H1 (cell line): ENCODE results near the gene TRIP13.
"Not testable (repeated sequence)": the region's sequence is repeated elsewhere in the genome, so short reads cannot be mapped to it uniquely, and the experiment has no call there.

ENCODE experiments used
- CEBPB ChIP-seq: IDR thresholded peaks from 2 replicates; pipeline ENCODE4 v1.6.1; 2012; ENCODE audit warnings: low read depth, low read length
- EP300 ChIP-seq, 2 experiments: IDR thresholded peaks; 1 replicate in 1 of 2; 2 replicates in 1 of 2; pipeline ENCODE4 v1.6.1; 2011 to 2012; ENCODE audit warnings: low read depth in 2 of 2, low read length in 2 of 2, mild to moderate bottlenecking in 2 of 2, borderline replicate concordance in 1 of 2, inconsistent platforms in 1 of 2, moderate library complexity in 1 of 2
- EZH2 ChIP-seq: fragments of 200-600 bp; sonication (generic); IDR thresholded peaks from 2 replicates; pipeline ENCODE4 v1.7.1; 2012; ENCODE audit warnings: low read depth, mild to moderate bottlenecking, moderate library complexity, low read length, inconsistent platforms; ENCODE audit not compliant: severe bottlenecking
- KDM4A ChIP-seq: IDR thresholded peaks from one replicate; pipeline ENCODE4 v1.7.1; 2012; ENCODE audit warnings: low read depth, mild to moderate bottlenecking, moderate library complexity, low read length, inconsistent platforms; ENCODE audit not compliant: severe bottlenecking
- MAFK ChIP-seq: IDR thresholded peaks from 2 replicates; pipeline ENCODE4 v1.6.1; 2012; ENCODE audit warnings: low read depth, mild to moderate bottlenecking, improper control_type of control experiment, low read length
- POLR2A ChIP-seq, 2 experiments: IDR thresholded peaks; 1 replicate in 1 of 2; 2 replicates in 1 of 2; pipeline ENCODE4 v1.6.1; 2011; ENCODE audit warnings: low read depth in 2 of 2, low read length in 2 of 2, mild to moderate bottlenecking in 2 of 2; ENCODE audit errors: control extremely low read depth in 1 of 2
- POLR2AphosphoS5 ChIP-seq: IDR thresholded peaks from 2 replicates; pipeline ENCODE4 v1.6.1; 2011; ENCODE audit warnings: low read depth, low read length
- RBBP5 ChIP-seq: IDR thresholded peaks from 2 replicates; pipeline ENCODE4 v1.7.1; 2012; ENCODE audit warnings: low read depth, mild to moderate bottlenecking, inconsistent platforms, low read length, moderate library complexity, borderline replicate concordance
- RFX5 ChIP-seq: IDR thresholded peaks from 2 replicates; pipeline ENCODE4 v1.6.1; 2011; ENCODE audit warnings: low read depth, low read length, improper control_type of control experiment, borderline replicate concordance
- SP2 ChIP-seq: IDR thresholded peaks from 2 replicates; pipeline ENCODE4 v1.6.1; 2012; ENCODE audit warnings: mild to moderate bottlenecking, low read length, inconsistent platforms
- YY1 ChIP-seq: IDR thresholded peaks from 2 replicates; pipeline ENCODE4 v1.6.1; 2011; ENCODE audit warnings: low read depth, mild to moderate bottlenecking, low read length
- TF ChIP-seq, protein P1 (sequence below), 3 experiments: IDR thresholded peaks; 1 replicate in 2 of 3; 2 replicates in 1 of 3; pipeline versions ENCODE4 v1.5.1 to v1.6.1; 2011; ENCODE audit warnings: low read length in 3 of 3, mild to moderate bottlenecking in 3 of 3, inconsistent platforms in 2 of 3, low read depth in 1 of 3, moderate library complexity in 1 of 3; ENCODE audit not compliant: insufficient read depth in 1 of 3; ENCODE audit errors: control extremely low read depth in 1 of 3
- TF ChIP-seq, protein P2 (sequence below): IDR thresholded peaks from 2 replicates; pipeline ENCODE4 v1.6.1; 2011; ENCODE audit warnings: low read length, improper control_type of control experiment
- TF ChIP-seq, protein P3 (sequence below): IDR thresholded peaks from 2 replicates; pipeline ENCODE4 v1.6.1; 2012; ENCODE audit warnings: low read length, inconsistent platforms

DNA sequence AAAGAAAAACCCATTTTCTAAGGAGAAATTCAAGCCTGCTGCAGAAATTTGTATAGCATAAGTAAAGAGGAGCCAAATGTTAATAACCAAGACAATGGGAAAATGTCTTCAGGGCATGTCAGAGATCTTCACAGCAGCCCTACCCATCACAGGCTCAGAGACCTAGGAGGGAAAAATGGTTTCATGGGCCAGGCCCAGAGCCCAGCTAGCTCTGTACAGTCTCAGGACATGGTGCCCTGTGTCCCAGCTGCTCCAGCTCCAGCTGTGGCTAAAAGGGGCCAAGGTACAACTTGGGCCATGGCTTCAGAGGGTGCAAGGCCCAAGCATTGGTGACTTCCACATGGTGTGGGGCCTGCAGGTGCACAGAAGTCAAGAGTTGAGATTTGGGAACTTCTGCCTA is 36.5 kb downstream of the TRIP13 start:
- TF ChIP-seq, protein P1, sequence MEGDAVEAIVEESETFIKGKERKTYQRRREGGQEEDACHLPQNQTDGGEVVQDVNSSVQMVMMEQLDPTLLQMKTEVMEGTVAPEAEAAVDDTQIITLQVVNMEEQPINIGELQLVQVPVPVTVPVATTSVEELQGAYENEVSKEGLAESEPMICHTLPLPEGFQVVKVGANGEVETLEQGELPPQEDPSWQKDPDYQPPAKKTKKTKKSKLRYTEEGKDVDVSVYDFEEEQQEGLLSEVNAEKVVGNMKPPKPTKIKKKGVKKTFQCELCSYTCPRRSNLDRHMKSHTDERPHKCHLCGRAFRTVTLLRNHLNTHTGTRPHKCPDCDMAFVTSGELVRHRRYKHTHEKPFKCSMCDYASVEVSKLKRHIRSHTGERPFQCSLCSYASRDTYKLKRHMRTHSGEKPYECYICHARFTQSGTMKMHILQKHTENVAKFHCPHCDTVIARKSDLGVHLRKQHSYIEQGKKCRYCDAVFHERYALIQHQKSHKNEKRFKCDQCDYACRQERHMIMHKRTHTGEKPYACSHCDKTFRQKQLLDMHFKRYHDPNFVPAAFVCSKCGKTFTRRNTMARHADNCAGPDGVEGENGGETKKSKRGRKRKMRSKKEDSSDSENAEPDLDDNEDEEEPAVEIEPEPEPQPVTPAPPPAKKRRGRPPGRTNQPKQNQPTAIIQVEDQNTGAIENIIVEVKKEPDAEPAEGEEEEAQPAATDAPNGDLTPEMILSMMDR (IDR thresholded peaks at IDR 0.05; ENCODE audit: control extremely low read depth in 1 of 3, insufficient read depth in 1 of 3, low read depth in 1 of 3, low read length in 3 of 3): not testable (repeated sequence)
- TF ChIP-seq SP2; CEBPB; RBBP5; MAFK; RFX5; KDM4A; EZH2; POLR2AphosphoS5; EP300 (IDR thresholded peaks at IDR 0.05; ENCODE audit: borderline replicate concordance in 1 of 2, low read depth in 2 of 2, low read length in 2 of 2); POLR2A (IDR thresholded peaks at IDR 0.05; ENCODE audit: control extremely low read depth in 1 of 2, low read depth in 2 of 2, low read length in 2 of 2); YY1: not testable (repeated sequence)
- TF ChIP-seq, protein P2, sequence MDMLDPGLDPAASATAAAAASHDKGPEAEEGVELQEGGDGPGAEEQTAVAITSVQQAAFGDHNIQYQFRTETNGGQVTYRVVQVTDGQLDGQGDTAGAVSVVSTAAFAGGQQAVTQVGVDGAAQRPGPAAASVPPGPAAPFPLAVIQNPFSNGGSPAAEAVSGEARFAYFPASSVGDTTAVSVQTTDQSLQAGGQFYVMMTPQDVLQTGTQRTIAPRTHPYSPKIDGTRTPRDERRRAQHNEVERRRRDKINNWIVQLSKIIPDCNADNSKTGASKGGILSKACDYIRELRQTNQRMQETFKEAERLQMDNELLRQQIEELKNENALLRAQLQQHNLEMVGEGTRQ: not testable (repeated sequence)
- TF ChIP-seq, protein P3, sequence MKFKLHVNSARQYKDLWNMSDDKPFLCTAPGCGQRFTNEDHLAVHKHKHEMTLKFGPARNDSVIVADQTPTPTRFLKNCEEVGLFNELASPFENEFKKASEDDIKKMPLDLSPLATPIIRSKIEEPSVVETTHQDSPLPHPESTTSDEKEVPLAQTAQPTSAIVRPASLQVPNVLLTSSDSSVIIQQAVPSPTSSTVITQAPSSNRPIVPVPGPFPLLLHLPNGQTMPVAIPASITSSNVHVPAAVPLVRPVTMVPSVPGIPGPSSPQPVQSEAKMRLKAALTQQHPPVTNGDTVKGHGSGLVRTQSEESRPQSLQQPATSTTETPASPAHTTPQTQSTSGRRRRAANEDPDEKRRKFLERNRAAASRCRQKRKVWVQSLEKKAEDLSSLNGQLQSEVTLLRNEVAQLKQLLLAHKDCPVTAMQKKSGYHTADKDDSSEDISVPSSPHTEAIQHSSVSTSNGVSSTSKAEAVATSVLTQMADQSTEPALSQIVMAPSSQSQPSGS: not testable (repeated sequence)
